HCT116 (cell line): ENCODE results near the gene CDH16. TPM values are rescaled to one million over a fixed set of nuclear protein-coding genes. Genes with fewer than 3 reads are reported as not detected.

ENCODE experiments used
- ATAC-seq: fragments of 200-7000 bp; cut with Tn5 transposase; 2 replicates; pipeline ENCODE4 v1.9.1; 2020; ENCODE audit warnings: mild to moderate bottlenecking, moderate library complexity
- BruUV-seq: library from RNA; stranded (reverse); fragments of 400-500 nt; replicated peaks from 2 replicates; lab custom pipeline; 2021; lab: Mats Ljungman, UMichigan
- CTCF ChIA-PET: fragments of 300-600 bp; sonication (Branson Sonifier 250); formaldehyde crosslinking; loops from one replicate; lab custom pipeline; 2021; ENCODE audit warnings: antibody characterized with exemption; lab: Charles Lee
- POLR2A ChIA-PET: fragments of 300-600, 350-600 bp; sonication (Branson Sonifier 250); formaldehyde crosslinking; loops from one replicate; lab custom pipeline; 2021; ENCODE audit warnings: antibody characterized with exemption; lab: Charles Lee
- RAD21 ChIA-PET, 2 experiments: fragments of 300-600 bp; sonication (Branson Sonifier 250); formaldehyde crosslinking; loops; one replicate each; lab custom pipeline; 2023; ENCODE audit warnings: low total read pairs in 2 of 2; ENCODE audit not compliant: uncharacterized antibody in 2 of 2, unreplicated experiment in 2 of 2, low non-redundant PET in 1 of 2; lab: Charles Lee
- DNase-seq: peaks from one replicate; pipeline ENCODE4 v3.0.0-alpha.2; 2010; ENCODE audit warnings: low read depth, low spot score
- H2AFZ ChIP-seq: fragments of 200-600 bp; shearing (Covaris generic), sonication (generic); 2 replicates; pipeline ENCODE4 v1.6.1; 2017; ENCODE audit warnings: low read depth, mixed run types, mixed read lengths, antibody characterized with exemption, low read length; ENCODE audit not compliant: poor library complexity, severe bottlenecking
- H3K27ac ChIP-seq: 2 replicates; pipeline ENCODE4 v1.5.1; 2012; ENCODE audit warnings: low read depth, low read length
- H3K27me3 ChIP-seq: fragments of 200-600 bp; sonication (generic); 2 replicates; pipeline ENCODE4 v1.6.1; 2016; ENCODE audit warnings: mixed run types, low read length, mixed read lengths; ENCODE audit not compliant: insufficient read depth
- H3K36me3 ChIP-seq, 2 experiments: fragments of 200-500 bp in 1 of 2; fragments of 200-600 bp in 1 of 2; sonication (Bioruptor generic) in 1 of 2; sonication (generic) in 1 of 2; 2 replicates each; pipeline versions ENCODE4 v1.5.1 to v1.6.1; 2014 to 2016; ENCODE audit warnings: low read length in 2 of 2, inconsistent platforms in 1 of 2, mixed read lengths in 1 of 2, mixed run types in 1 of 2; ENCODE audit not compliant: insufficient read depth in 2 of 2, control insufficient read depth in 1 of 2
- H3K4me1 ChIP-seq, 2 experiments: fragments of 200-600 bp in 1 of 2; sonication (generic) in 1 of 2; 2 replicates each; pipeline versions ENCODE4 v1.5.1 to v1.6.1; 2012 to 2017; ENCODE audit warnings: low read length in 2 of 2, inconsistent platforms in 1 of 2, mild to moderate bottlenecking in 1 of 2, mixed read lengths in 1 of 2, mixed run types in 1 of 2, moderate library complexity in 1 of 2; ENCODE audit not compliant: insufficient read depth in 2 of 2, control insufficient read depth in 1 of 2
- H3K4me2 ChIP-seq: fragments of 200-600 bp; sonication (generic); 2 replicates; pipeline ENCODE4 v1.6.1; 2017; ENCODE audit warnings: mixed run types, low read length, mixed read lengths
- H3K4me3 ChIP-seq, 2 experiments: fragments of 200-600 bp in 1 of 2; sonication (generic) in 1 of 2; replicated peaks in 1 of 2; 2 replicates each; pipeline ENCODE4 v1.5.1; 2011 to 2016; ENCODE audit warnings: low read length in 2 of 2, control low read depth in 1 of 2, low read depth in 1 of 2, mild to moderate bottlenecking in 1 of 2, mixed read lengths in 1 of 2, mixed run types in 1 of 2
- H3K79me2 ChIP-seq: fragments of 200-600 bp; sonication (generic); 2 replicates; pipeline ENCODE4 v1.6.1; 2017; ENCODE audit warnings: mild to moderate bottlenecking, mixed run types, low read length, moderate library complexity, mixed read lengths; ENCODE audit not compliant: insufficient read depth
- H3K9ac ChIP-seq: fragments of 200-600 bp; sonication (generic); 2 replicates; pipeline ENCODE4 v1.6.1; 2016; ENCODE audit warnings: low read length, mixed read lengths
- H3K9me2 ChIP-seq: fragments of 200-600 bp; sonication (generic), shearing (Covaris generic); 2 replicates; pipeline ENCODE4 v1.6.1; 2017; ENCODE audit warnings: mixed run types, mild to moderate bottlenecking, moderate library complexity; ENCODE audit not compliant: insufficient read depth
- H3K9me3 ChIP-seq, 2 experiments: fragments of 200-500 bp in 1 of 2; fragments of 200-600 bp in 1 of 2; sonication (Bioruptor generic) in 1 of 2; sonication (generic) in 1 of 2; 2 replicates each; pipeline ENCODE4 v1.6.1; 2014 to 2017; ENCODE audit warnings: low read length in 2 of 2, mixed read lengths in 2 of 2, inconsistent platforms in 1 of 2, low read depth in 1 of 2, mild to moderate bottlenecking in 1 of 2, mixed run types in 1 of 2, moderate library complexity in 1 of 2; ENCODE audit not compliant: control insufficient read depth in 1 of 2, insufficient read depth in 1 of 2
- H4K20me1 ChIP-seq: fragments of 200-600 bp; sonication (generic), shearing (Covaris generic); 2 replicates; pipeline ENCODE4 v1.6.1; 2017; ENCODE audit warnings: mixed run types, mild to moderate bottlenecking, moderate library complexity; ENCODE audit not compliant: insufficient read depth
- ATF3 ChIP-seq: IDR thresholded peaks from 2 replicates; pipeline ENCODE4 v1.6.1; 2012
- CBX3 ChIP-seq: IDR thresholded peaks from 2 replicates; pipeline ENCODE4 v1.6.1; 2012; ENCODE audit warnings: low read depth
- CEBPB ChIP-seq: IDR thresholded peaks from 2 replicates; pipeline ENCODE4 v1.6.1; 2012; ENCODE audit warnings: low read depth
- CTCF ChIP-seq, 3 experiments: fragments of 200-600 bp in 1 of 3; sonication (generic) in 1 of 3; IDR thresholded peaks in 2 of 3; conservative IDR thresholded peaks in 1 of 3; 2 replicates each; pipeline ENCODE4 v1.5.1; 2012 to 2017; ENCODE audit warnings: low read depth in 2 of 3, low read length in 2 of 3, antibody characterized with exemption in 1 of 3, borderline replicate concordance in 1 of 3, control low read depth in 1 of 3, mild to moderate bottlenecking in 1 of 3, mixed read lengths in 1 of 3, mixed run types in 1 of 3, moderate library complexity in 1 of 3; ENCODE audit not compliant: insufficient read depth in 1 of 3
- EGR1 ChIP-seq: IDR thresholded peaks from 2 replicates; pipeline ENCODE4 v1.6.1; 2012; ENCODE audit warnings: low read depth
- ELF1 ChIP-seq: IDR thresholded peaks from 2 replicates; pipeline ENCODE4 v1.6.1; 2012; ENCODE audit warnings: low read depth, borderline replicate concordance
- EZH2 ChIP-seq: fragments of 200-600 bp; sonication (generic); IDR thresholded peaks from 2 replicates; pipeline ENCODE4 v1.6.1; 2017; ENCODE audit warnings: antibody characterized with exemption, mixed run types
- EZH2phosphoT487 ChIP-seq: fragments of 200-600 bp; IDR thresholded peaks from 2 replicates; pipeline ENCODE4 v1.6.1; 2018; ENCODE audit warnings: antibody characterized with exemption, borderline replicate concordance
- FOSL1 ChIP-seq: IDR thresholded peaks from 2 replicates; pipeline ENCODE4 v1.6.1; 2012; ENCODE audit warnings: low read depth
- MAX ChIP-seq: IDR thresholded peaks from 2 replicates; pipeline ENCODE4 v1.6.1; 2012
- POLR2A ChIP-seq: IDR thresholded peaks from 2 replicates; pipeline ENCODE4 v1.7.0; 2011; ENCODE audit warnings: borderline replicate concordance; ENCODE audit not compliant: insufficient read depth, insufficient read length; ENCODE audit errors: extremely low read depth
- POLR2AphosphoS5 ChIP-seq: IDR thresholded peaks from 2 replicates; pipeline ENCODE4 v1.6.1; 2011; ENCODE audit warnings: mild to moderate bottlenecking, low read depth, low read length, moderate library complexity
- RAD21 ChIP-seq: IDR thresholded peaks from 2 replicates; pipeline ENCODE4 v1.6.1; 2012; ENCODE audit warnings: low read depth, mild to moderate bottlenecking
- SIN3A ChIP-seq: IDR thresholded peaks from 2 replicates; pipeline ENCODE4 v1.6.1; 2012; ENCODE audit warnings: low read depth
- SP1 ChIP-seq: IDR thresholded peaks from 2 replicates; pipeline ENCODE4 v1.6.1; 2012; ENCODE audit warnings: low read depth
- SRF ChIP-seq: IDR thresholded peaks from 2 replicates; pipeline ENCODE4 v1.6.1; 2012; ENCODE audit warnings: low read depth
- TCF7L2 ChIP-seq: IDR thresholded peaks from 2 replicates; pipeline ENCODE4 v1.7.0; 2011; ENCODE audit warnings: borderline replicate concordance, inconsistent platforms; ENCODE audit not compliant: insufficient read depth, insufficient read length; ENCODE audit errors: extremely low read depth
- ZBTB33 ChIP-seq: IDR thresholded peaks from 2 replicates; pipeline ENCODE4 v1.6.1; 2011; ENCODE audit warnings: mild to moderate bottlenecking, low read length, moderate library complexity; ENCODE audit not compliant: insufficient replicate concordance; ENCODE audit errors: extremely low read depth
- intact Hi-C: fragments of 100-400 bp; cut with micrococcal nuclease; formaldehyde crosslinking; loops from 2 replicates; pipeline ENCODE4 v1.10.0; 2022
- total RNA-seq: library from RNA; stranded (reverse); gene quantifications from one replicate; pipeline ENCODE4 v1.2.1, GENCODE V29; 2021; ENCODE audit not compliant: unreplicated experiment

The CDH16 gene
- total RNA-seq, 1 experiment from 2014 or later: not detected

DNA sequence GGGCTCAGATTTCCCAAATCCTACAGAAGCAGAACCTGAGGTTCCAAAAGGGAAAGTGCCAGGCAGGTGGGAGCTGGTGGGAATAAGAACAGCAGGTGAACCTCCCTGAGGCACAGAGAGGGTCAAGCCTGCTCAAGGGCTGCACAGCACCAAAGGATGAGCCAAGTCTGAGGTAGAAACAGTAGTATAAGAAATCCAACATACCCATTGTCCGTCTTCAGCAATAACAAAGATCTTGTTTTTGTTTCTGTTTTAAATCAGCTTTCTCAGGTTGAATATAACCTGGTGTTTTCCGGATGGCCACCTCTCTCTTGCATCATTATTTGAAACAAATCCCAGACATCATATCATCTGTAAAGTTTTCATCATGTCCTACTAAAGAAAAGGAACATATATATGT, 31.8 kb upstream of the CDH16 start:
- intact Hi-C loops: loop anchor here (5.0 to 10.0 kb wide), 3 partner anchors 53 to 714 kb away; partner anchors contain the start of genes ACD, C16orf86, ENKD1 and FBXL8
- no peak for ATAC-seq
- TF ChIP-seq CBX3: no peak
- no peak for TF ChIP-seq ATF3
- no peak for TF ChIP-seq ELF1
- TF ChIP-seq TCF7L2: no peak
- TF ChIP-seq POLR2A: no peak
- no peak for TF ChIP-seq SIN3A
- TF ChIP-seq CEBPB: no peak
- no peak for TF ChIP-seq EZH2
- TF ChIP-seq MAX: no peak
- no peak for TF ChIP-seq FOSL1
- TF ChIP-seq POLR2AphosphoS5: no peak
- TF ChIP-seq RAD21: no peak
- TF ChIP-seq CTCF (IDR thresholded peaks at IDR 0.05 in 2 of 3, conservative IDR thresholded peaks at IDR 0.05 in 1 of 3; ENCODE audit: borderline replicate concordance in 1 of 3, insufficient read depth in 1 of 3, low read depth in 2 of 3, low read length in 2 of 3): no peak
- TF ChIP-seq SRF: no peak
- TF ChIP-seq EZH2phosphoT487: no peak
- no peak for TF ChIP-seq EGR1
- no peak for TF ChIP-seq SP1
- TF ChIP-seq ZBTB33: no peak
- no peak overlapping the region for H3K4me3 ChIP-seq
- no peak overlapping the region for H3K4me2 ChIP-seq
- H3K9me2 ChIP-seq: no peaks in the 10 kb centered on the region
- no peaks in the 10 kb centered on the region for H3K27me3 ChIP-seq
- H3K4me1 ChIP-seq: peaks cover 11 to 18% of the 10 kb centered on the region in 2 experiments; a peak in 3 of 4 replicates
- peaks cover 0 to 6% of the 10 kb centered on the region in 2 experiments; a peak in 1 of 4 replicates for H3K9me3 ChIP-seq
- no peaks in the 10 kb centered on the region for H4K20me1 ChIP-seq
- CTCF ChIA-PET: interaction anchor here (1.2 kb wide), 1 partner anchor 11 kb away, joined by 3 read pairs; the partner anchor contains the start of gene CES3
- H3K79me2 ChIP-seq: no peaks in the 10 kb centered on the region
- no peak overlapping the region for H3K27ac ChIP-seq
- POLR2A ChIA-PET: no interaction called here
- RAD21 ChIA-PET: no interaction called here
- no TSS peak for BruUV-seq
- H2AFZ ChIP-seq: no peak overlapping the region
- H3K9ac ChIP-seq: no peak overlapping the region
- no peak for DNase-seq
- no peaks in the 10 kb centered on the region for H3K36me3 ChIP-seq
